ENCODE results near the gene VTI1A. TPM values are rescaled to one million over a fixed set of nuclear protein-coding genes. Genes with fewer than 3 reads are reported as not detected.
"Not testable (repeated sequence)": the region's sequence is repeated elsewhere in the genome, so short reads cannot be mapped to it uniquely, and the experiment has no call there.

The VTI1A gene
- total and polyA plus RNA-seq, 2 of the 13 experiments (the other 11 are each of a cell fraction or from before 2014, with no cell fraction given) = 11.7 to 32.7 TPM

DNA sequence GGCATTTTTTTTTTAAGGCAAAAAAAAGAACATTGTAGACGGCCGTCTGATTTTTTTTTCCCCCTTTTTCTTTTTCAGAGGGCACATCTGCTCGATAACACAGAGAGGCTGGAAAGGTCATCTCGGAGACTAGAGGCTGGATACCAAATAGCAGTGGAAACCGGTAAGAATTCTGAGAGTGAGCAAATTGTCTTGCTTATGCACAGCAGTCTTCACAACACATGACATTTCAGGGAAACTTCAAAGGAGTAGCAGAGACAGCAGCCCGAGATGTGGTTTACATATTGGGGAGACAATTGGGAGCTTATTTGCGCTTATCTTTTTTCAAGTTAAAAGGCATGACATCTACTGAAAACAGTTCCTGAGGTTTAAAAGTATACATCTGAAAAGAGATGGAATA is 91.2 kb downstream of the VTI1A start (continued):
- TF ChIP-seq ZNF180 (CRISPR knock-in tag; IDR thresholded peaks at IDR 0.05; ENCODE audit: borderline replicate concordance, low read depth) (no peak), ZNF430 (CRISPR knock-in tag; IDR thresholded peaks at IDR 0.05) (no peak), NR1H2 (CRISPR knock-in tag; IDR thresholded peaks at IDR 0.05; ENCODE audit: borderline replicate concordance, low read depth) (no peak)

DNA sequence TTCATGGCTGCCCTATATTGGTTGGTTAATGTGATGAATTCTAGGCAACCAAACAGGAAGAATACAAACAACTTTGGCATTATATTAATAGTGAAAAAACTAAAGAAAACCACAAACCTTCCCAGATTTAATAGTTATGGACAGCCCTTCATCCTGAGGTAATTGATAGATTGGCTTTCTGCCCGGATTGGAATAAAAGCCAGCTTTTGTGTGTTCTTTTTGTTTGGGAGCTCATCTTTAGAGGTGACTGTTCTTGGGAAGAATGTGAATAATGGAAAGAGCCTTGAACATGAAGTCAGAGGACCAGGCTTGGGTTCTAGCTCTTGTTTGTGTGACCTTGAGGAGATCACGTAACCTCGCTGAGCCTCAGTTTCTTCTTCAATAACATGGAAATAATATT is 92.3 kb downstream of the VTI1A start:
- no peak overlapping the region for H3K4me2 ChIP-seq (ENCODE audit: low read depth, low read length)
- DNase-seq (ENCODE audit: low spot score) (no peak), FAIRE-seq (no peak), ATAC-seq (no peak)
- 98% methylated on average over 3 of the region's 3 CpGs for WGBS (ENCODE audit: low lambda C conversion rate)
- no peak overlapping the region for H3K27ac ChIP-seq (ENCODE audit: extremely low read length, insufficient read depth, low read length)
- TF ChIP-seq MAF1 (CRISPR knock-in tag; IDR thresholded peaks at IDR 0.05; ENCODE audit: borderline replicate concordance) = no peak
- no peak for TF ChIP-seq CHD2 (IDR thresholded peaks at IDR 0.05; ENCODE audit: low read depth, low read length)
- TF ChIP-seq, protein P1, sequence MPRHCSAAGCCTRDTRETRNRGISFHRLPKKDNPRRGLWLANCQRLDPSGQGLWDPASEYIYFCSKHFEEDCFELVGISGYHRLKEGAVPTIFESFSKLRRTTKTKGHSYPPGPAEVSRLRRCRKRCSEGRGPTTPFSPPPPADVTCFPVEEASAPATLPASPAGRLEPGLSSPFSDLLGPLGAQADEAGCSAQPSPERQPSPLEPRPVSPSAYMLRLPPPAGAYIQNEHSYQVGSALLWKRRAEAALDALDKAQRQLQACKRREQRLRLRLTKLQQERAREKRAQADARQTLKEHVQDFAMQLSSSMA (CRISPR knock-in tag; IDR thresholded peaks at IDR 0.05) = no peak
- no peak for TF ChIP-seq RXRB (CRISPR knock-in tag; IDR thresholded peaks at IDR 0.05; ENCODE audit: borderline replicate concordance)
- TF ChIP-seq ZNF674 (CRISPR knock-in tag; IDR thresholded peaks at IDR 0.05; ENCODE audit: low read depth) = no peak
- TF ChIP-seq ZNF282 (IDR thresholded peaks at IDR 0.05; ENCODE audit: partially characterized antibody) = no peak
- no peak for TF ChIP-seq SP4 (CRISPR knock-in tag; IDR thresholded peaks at IDR 0.05)
- TF ChIP-seq HMG20A (CRISPR knock-in tag; IDR thresholded peaks at IDR 0.05; ENCODE audit: borderline replicate concordance) = no peak
- ChIA-PET CTCF (ENCODE audit: low intra/inter-chr PET ratio, low total read pairs) (no interaction called here), POLR2A (no interaction called here)
- H3K27me3 ChIP-seq (ENCODE audit: control insufficient read depth in 1 of 2, insufficient read depth in 2 of 2, low read length in 2 of 2) = no peaks in the 10 kb centered on the region
- no peaks in the 10 kb centered on the region for H3K9me3 ChIP-seq (ENCODE audit: low read length)
- peaks cover 13% of the 10 kb centered on the region for H3K4me1 ChIP-seq (ENCODE audit: insufficient read depth, low read length)
- H3K79me2 ChIP-seq (ENCODE audit: insufficient read depth, low read length) = no peaks in the 10 kb centered on the region
- no TSS peak for BruUV-seq (replicated peaks)
- H3K9ac ChIP-seq (ENCODE audit: insufficient read depth, low read depth, low read length) = no peak overlapping the region
- no peaks in the 10 kb centered on the region for H4K20me1 ChIP-seq (ENCODE audit: insufficient read depth, low read length)
- peaks cover 2 to 8% of the 10 kb centered on the region in 2 experiments; a peak in 3 of 5 replicates for H3K36me3 ChIP-seq (replicated peaks in 1 of 2; ENCODE audit: control insufficient read depth in 1 of 2, insufficient read depth in 2 of 2, low read length in 2 of 2)
- H3K4me3 ChIP-seq (replicated peaks in 1 of 3; ENCODE audit: insufficient read depth in 1 of 3, low read depth in 2 of 3, low read length in 3 of 3) = no peak overlapping the region
- in situ Hi-C loops (cut with HindIII; ENCODE audit: extremely low pct_ligation_motif_present, low pct_unique_long_range_greater_than_20kb) = no loop called here
- H2AFZ ChIP-seq (ENCODE audit: low read length) = no peak overlapping the region
- intact Hi-C loops (cut with micrococcal nuclease; ENCODE audit: unreplicated experiment) = no loop called here

DNA sequence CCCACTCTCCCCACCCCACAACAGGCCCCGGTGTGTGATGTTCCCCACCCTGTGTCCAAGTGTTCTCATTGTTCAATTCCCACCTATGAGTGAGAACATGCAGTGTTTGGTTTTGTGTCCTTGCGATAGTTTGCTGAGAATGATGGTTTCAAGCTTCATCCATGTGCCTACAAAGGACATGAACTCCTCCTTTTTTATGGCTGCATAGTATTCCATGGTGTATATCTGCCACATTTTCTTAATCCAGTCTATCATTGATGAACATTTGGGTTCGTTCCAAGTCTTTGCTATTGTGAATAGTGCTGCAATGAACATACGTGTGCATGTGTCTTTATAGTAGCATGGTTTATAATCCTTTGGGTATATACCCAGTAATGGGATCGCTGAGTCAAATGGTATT is 95.8 kb downstream of the VTI1A start:
- H3K27ac ChIP-seq (ENCODE audit: extremely low read length, insufficient read depth, low read length); POLR2A ChIA-PET; CTCF ChIA-PET (ENCODE audit: low intra/inter-chr PET ratio, low total read pairs); DNase-seq (ENCODE audit: low spot score); H3K9ac ChIP-seq (ENCODE audit: insufficient read depth, low read depth, low read length); in situ Hi-C loops (cut with HindIII; ENCODE audit: extremely low pct_ligation_motif_present, low pct_unique_long_range_greater_than_20kb); H3K4me1 ChIP-seq (ENCODE audit: insufficient read depth, low read length); H3K4me3 ChIP-seq (replicated peaks in 1 of 3; ENCODE audit: insufficient read depth in 1 of 3, low read depth in 2 of 3, low read length in 3 of 3); H3K27me3 ChIP-seq (ENCODE audit: control insufficient read depth in 1 of 2, insufficient read depth in 2 of 2, low read length in 2 of 2); FAIRE-seq; H3K79me2 ChIP-seq (ENCODE audit: insufficient read depth, low read length); intact Hi-C loops (cut with micrococcal nuclease; ENCODE audit: unreplicated experiment); BruUV-seq (replicated peaks); H4K20me1 ChIP-seq (ENCODE audit: insufficient read depth, low read length); H3K36me3 ChIP-seq (replicated peaks in 1 of 2; ENCODE audit: control insufficient read depth in 1 of 2, insufficient read depth in 2 of 2, low read length in 2 of 2); H2AFZ ChIP-seq (ENCODE audit: low read length); H3K9me3 ChIP-seq (ENCODE audit: low read length); ATAC-seq; H3K4me2 ChIP-seq (ENCODE audit: low read depth, low read length): not testable (repeated sequence)
- 95% methylated on average over 5 of the region's 5 CpGs for WGBS (ENCODE audit: low lambda C conversion rate)

All from HepG2 (cell line).